Ovary (tissue), 9 donors: Measurements from ENCODE around the gene PPP4R3B. TPM values are rescaled to one million over a fixed set of nuclear protein-coding genes. Genes with fewer than 3 reads are reported as not detected.

Experiments
- DNase-seq, 5 donors: peaks; one replicate each; pipeline ENCODE4 v3.0.0-alpha.2; 2019 to 2020
- H3K27ac ChIP-seq, 2 donors: fragments of 200-600 bp; one replicate each; pipeline versions ENCODE4 v1.5.1 to v1.8.0; 2019 to 2022
- H3K27me3 ChIP-seq: fragments of 200-600 bp; one replicate; pipeline ENCODE4 v1.8.0; 2022
- H3K36me3 ChIP-seq: fragments of 200-600 bp; sonication (generic); one replicate; pipeline ENCODE4 v1.5.1; 2019
- H3K4me1 ChIP-seq: one replicate; pipeline ENCODE4 v1.8.1; 2013; ENCODE audit warnings: mild to moderate bottlenecking, moderate library complexity; ENCODE audit not compliant: insufficient read depth
- H3K4me3 ChIP-seq: fragments of 200-600 bp; sonication (generic); one replicate; pipeline ENCODE4 v1.5.1; 2017
- H3K9me3 ChIP-seq, 2 donors: fragments of 200-600 bp in 1 of 2; sonication (generic) in 1 of 2; one replicate each; pipeline versions ENCODE4 v1.5.1 to v1.8.1; 2013 to 2019; ENCODE audit warnings: mild to moderate bottlenecking in 1 of 2, moderate library complexity in 1 of 2
- EP300 ChIP-seq: sonication (generic); formaldehyde crosslinking; IDR thresholded peaks from one replicate; pipeline ENCODE4 v1.6.1; 2017; ENCODE audit warnings: antibody characterized with exemption
- POLR2A ChIP-seq: fragments of 450-650 bp; IDR thresholded peaks from one replicate; pipeline ENCODE4 v1.6.1; 2017; ENCODE audit warnings: antibody characterized with exemption, mild to moderate bottlenecking, moderate library complexity
- WGBS, 3 donors: extraction: QIAGEN DNeasy Blood & Tissue Kit in 1 of 3; methylation state at CpG; one replicate each; pipeline versions ENCODE4 v1.1.5 to v1.1.7; 2013 to 2017; 5-methylcytosine and 5-hydroxymethylcytosine counted together
- intact Hi-C, 4 donors: fragments of 100-400 bp; cut with DNase I; formaldehyde crosslinking; loops; one replicate each; pipeline versions ENCODE4 v1.11.0 to v1.15.1; 2022 to 2023
- polyA plus RNA-seq, 2 donors: library from polyadenylated mRNA; stranded (reverse); fragments of 200-250 nt in 1 of 2; fragments of 350-450 nt in 1 of 2; fragmentation: Illumina TruSeq in 1 of 2; extraction: RNeasy Lipid Tissue Mini Kit (QIAGEN cat#74804) in 1 of 2; gene quantifications; one replicate each; pipeline ENCODE4 v1.2.3, GENCODE V29; 2013 to 2014
- total RNA-seq, 7 donors: library from RNA; depleted of rRNA in 2 of 7; stranded (reverse); fragments of >200 nt in 2 of 7; fragmentation: NEBNext Ultra II Directional in 3 of 7; extraction: Animal tissue kit (Norgen Biotek cat#: 25700) in 3 of 7; gene quantifications; one replicate each; pipeline versions ENCODE4 v1.1.0 to v1.2.4, GENCODE V29; 2016 to 2023
- TF ChIP-seq, protein P1 (sequence below), 3 donors: fragments of 450-650 bp in 2 of 3; fragments of 200-600 bp in 1 of 3; IDR thresholded peaks; one replicate each; pipeline versions ENCODE4 v1.5.1 to v1.8.0; 2016 to 2022; ENCODE audit warnings: antibody characterized with exemption in 3 of 3, mild to moderate bottlenecking in 1 of 3
- donor health status: DM: no; HTN: no; CAD: no; lungs with moderate emphysema.
- donor health status: DM: no; HTN: no; CAD: no.
- donor health status: Bipolar disorder and iron deficiency.
- donor health status: DM: yes; HTN: yes; CAD: no.
- donor health status: DM: no; HTN: no; CAD: no.
- donor health status: DM: yes; HTN: yes; CAD: no.

PPP4R3B gene
- total and polyA plus RNA-seq, 9 donors: 27.4 to 66.6 (median 51.0) TPM

DNA sequence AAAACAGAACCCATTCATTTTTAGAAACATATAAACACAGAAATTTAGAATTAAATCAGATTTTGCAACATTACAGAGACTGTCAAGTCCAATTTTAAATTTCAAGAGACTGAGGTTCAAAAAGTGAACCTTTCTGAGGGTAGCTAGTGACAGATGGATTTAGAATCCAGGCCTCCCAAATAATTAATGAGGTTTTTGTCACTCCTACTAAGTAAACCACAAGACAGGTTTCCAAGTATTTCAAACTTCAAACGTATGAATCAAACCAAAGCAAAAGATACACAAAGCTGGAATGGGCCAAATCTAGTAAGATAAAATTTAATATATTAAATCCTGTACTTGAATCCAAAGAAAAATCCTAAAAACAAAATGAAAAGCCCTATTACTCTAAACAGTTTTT lies 25.3 kb downstream of the PPP4R3B start:
- Histone ChIP-seq H3K9me3 (no peaks in the 10 kb centered on the region), H3K4me1 (peaks cover 2% of the 10 kb centered on the region)
- WGBS, 3 donors: 14 to 16% (median 16%) methylated on average over 1 of the region's 1 CpG

DNA sequence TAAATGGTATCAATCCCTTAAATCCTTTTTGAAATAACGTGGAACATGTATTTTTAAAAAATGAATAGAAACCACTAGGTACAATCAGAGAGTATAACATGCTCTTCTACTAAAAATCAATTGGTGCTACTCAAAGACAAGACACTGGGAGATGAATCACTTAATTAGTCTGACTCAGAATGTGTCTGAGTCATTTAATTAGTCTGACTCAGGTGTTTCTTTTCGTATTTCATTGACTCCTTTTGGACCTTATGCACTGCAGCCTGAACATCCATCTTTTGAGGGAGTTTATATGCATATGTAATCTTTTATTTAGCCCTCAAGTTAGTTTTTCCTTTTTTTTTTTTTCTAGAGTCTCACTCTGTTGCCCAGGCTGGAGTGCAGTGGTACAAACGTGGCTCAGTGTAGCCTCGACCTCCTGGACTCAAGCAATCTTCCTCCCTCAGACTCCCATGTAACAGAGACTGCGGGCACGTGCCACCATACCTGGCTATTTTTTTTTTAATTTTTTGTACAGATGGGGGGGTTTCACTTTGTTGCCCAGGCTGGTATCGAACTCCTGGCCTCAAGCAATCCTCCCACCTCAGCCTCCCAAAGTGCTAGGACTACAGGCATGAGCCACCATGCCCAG lies 26.5 kb downstream of the PPP4R3B start:
- DNase-seq: no peak
- Histone ChIP-seq H3K27ac (no peak overlapping the region), H3K36me3 (no peaks in the 10 kb centered on the region), H3K4me1 (peaks cover 2% of the 10 kb centered on the region), H3K4me3 (no peak overlapping the region), H3K27me3 (no peaks in the 10 kb centered on the region), H3K9me3 (no peaks in the 10 kb centered on the region)
- intact Hi-C loops: no loop called here
- TF ChIP-seq, protein P1, sequence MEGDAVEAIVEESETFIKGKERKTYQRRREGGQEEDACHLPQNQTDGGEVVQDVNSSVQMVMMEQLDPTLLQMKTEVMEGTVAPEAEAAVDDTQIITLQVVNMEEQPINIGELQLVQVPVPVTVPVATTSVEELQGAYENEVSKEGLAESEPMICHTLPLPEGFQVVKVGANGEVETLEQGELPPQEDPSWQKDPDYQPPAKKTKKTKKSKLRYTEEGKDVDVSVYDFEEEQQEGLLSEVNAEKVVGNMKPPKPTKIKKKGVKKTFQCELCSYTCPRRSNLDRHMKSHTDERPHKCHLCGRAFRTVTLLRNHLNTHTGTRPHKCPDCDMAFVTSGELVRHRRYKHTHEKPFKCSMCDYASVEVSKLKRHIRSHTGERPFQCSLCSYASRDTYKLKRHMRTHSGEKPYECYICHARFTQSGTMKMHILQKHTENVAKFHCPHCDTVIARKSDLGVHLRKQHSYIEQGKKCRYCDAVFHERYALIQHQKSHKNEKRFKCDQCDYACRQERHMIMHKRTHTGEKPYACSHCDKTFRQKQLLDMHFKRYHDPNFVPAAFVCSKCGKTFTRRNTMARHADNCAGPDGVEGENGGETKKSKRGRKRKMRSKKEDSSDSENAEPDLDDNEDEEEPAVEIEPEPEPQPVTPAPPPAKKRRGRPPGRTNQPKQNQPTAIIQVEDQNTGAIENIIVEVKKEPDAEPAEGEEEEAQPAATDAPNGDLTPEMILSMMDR (IDR thresholded peaks at IDR 0.05): no peak
- 78 to 81% (median 78%) methylated on average over 7 of the region's 7 CpGs for WGBS, 3 donors

More for the DNA sequence above, 25.3 kb downstream of the PPP4R3B start:
- H3K36me3 ChIP-seq: no peaks in the 10 kb centered on the region
- intact Hi-C loops: no loop called here
- H3K4me3 ChIP-seq: no peak overlapping the region
- TF ChIP-seq EP300: no peak
- TF ChIP-seq, protein P1 (IDR thresholded peaks at IDR 0.05): no peak
- TF ChIP-seq POLR2A: no peak
- no peaks in the 10 kb centered on the region for H3K27me3 ChIP-seq
- H3K27ac ChIP-seq: no peak overlapping the region
- no peak for DNase-seq

DNA sequence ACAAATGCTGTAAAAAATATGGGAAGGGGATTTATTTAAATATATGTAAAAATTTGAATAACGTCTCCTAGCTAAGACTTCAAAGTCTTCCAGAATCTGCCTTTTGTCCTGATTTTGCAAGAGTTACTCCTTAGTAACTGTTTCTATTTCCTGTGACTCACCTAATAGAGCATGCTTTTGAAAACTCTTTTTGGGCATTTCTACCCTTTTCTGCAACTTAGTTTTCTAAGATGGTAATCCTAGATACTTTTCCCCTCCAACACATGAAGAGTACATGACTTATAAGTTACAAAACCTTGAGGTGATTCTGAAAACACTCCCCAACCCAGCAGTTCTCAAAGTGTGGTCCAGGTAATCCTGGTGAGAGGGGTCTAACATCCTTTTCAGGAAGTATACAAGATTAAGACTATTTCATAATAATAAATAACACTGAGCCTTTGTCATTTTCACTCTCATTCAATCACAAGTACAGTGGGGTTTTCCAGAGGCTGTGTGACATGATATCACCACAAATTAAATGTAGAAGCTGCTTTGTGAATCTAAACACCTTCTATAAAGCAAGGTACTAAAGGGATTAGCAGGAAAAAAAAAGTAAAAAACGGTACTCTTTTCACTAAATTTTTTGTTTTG lies 31.9 kb downstream of the PPP4R3B start:
- Histone ChIP-seq H3K4me3 (no peak overlapping the region), H3K4me1 (no peaks in the 10 kb centered on the region), H3K9me3 (no peaks in the 10 kb centered on the region), H3K27me3 (no peaks in the 10 kb centered on the region), H3K36me3 (no peaks in the 10 kb centered on the region), H3K27ac (no peak overlapping the region)
- no peak for TF ChIP-seq EP300
- TF ChIP-seq, protein P1 (IDR thresholded peaks at IDR 0.05): no peak
- no peak for TF ChIP-seq POLR2A
- 52 to 63% (median 57%) methylated on average over 2 of the region's 2 CpGs for WGBS, 3 donors
- intact Hi-C loops: no loop called here
- DNase-seq: no peak

DNA sequence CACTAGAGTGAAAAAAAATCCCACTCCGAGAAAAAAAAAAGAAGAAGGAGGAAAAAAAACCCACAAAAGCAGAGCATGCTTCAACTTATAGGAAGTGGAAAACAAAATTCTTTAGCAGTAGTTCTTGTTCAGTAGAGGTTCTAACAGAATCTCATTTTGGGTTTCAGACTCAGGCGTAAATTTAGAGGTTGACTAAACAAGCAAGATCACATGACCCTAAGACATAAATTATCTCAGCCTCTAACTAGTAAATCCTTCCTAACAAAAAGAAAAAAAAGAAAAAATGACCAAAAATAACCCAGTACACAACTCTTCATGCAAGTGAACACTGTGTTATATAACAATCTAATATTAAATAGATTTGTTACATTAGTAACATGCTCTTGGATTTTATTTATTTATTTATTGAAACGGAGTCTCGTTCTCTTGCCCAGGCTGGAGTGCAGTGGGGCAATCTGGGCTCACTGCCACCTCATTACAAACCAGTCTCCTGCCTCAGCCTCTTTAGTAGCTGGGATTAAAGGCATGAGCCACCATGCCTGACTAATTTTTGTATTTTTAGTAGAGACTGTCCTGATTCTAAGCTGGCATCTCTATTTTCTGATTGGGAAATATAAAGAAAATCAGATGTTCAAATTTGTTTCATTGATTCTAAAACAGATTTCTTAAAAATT lies 35.4 kb downstream of the PPP4R3B start:
- Histone ChIP-seq H3K27ac (no peak overlapping the region), H3K9me3 (no peaks in the 10 kb centered on the region), H3K4me1 (no peaks in the 10 kb centered on the region), H3K36me3 (no peaks in the 10 kb centered on the region), H3K27me3 (no peaks in the 10 kb centered on the region), H3K4me3 (no peak overlapping the region)
- intact Hi-C loops: no loop called here
- DNase-seq: no peak
- TF ChIP-seq, protein P1 (IDR thresholded peaks at IDR 0.05): no peak
- TF ChIP-seq EP300: no peak
- 49 to 73% (median 68%) methylated on average over 4 of the region's 4 CpGs for WGBS, 3 donors
